ENCODE results near the gene RBM48. TPM values are rescaled to one million over a fixed set of nuclear protein-coding genes. Genes with fewer than 3 reads are reported as not detected.

The RBM48 gene
- total and polyA plus RNA-seq, 2 of the 13 experiments (the other 11 are each of a cell fraction or from before 2014, with no cell fraction given), result 7.2 to 12.2 TPM

GRCh38 chr7:92582948-92583347 is 54.4 kb downstream of the RBM48 start (continued):
- TF ChIP-seq NR2F2 (IDR thresholded peaks at IDR 0.05; ENCODE audit: borderline replicate concordance, low read depth) (no peak), ZSCAN25 (CRISPR knock-in tag; IDR thresholded peaks at IDR 0.05) (no peak), ZNF20 (CRISPR knock-in tag; IDR thresholded peaks at IDR 0.05) (no peak), MEF2D (CRISPR knock-in tag; IDR thresholded peaks at IDR 0.05) (no peak), ZIK1 (CRISPR knock-in tag; IDR thresholded peaks at IDR 0.05; ENCODE audit: borderline replicate concordance, low read depth) (no peak)
- TF ChIP-seq, protein P1, sequence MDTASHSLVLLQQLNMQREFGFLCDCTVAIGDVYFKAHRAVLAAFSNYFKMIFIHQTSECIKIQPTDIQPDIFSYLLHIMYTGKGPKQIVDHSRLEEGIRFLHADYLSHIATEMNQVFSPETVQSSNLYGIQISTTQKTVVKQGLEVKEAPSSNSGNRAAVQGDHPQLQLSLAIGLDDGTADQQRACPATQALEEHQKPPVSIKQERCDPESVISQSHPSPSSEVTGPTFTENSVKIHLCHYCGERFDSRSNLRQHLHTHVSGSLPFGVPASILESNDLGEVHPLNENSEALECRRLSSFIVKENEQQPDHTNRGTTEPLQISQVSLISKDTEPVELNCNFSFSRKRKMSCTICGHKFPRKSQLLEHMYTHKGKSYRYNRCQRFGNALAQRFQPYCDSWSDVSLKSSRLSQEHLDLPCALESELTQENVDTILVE (CRISPR knock-in tag; IDR thresholded peaks at IDR 0.05), result no peak

GRCh38 chr7:92584953-92585352 is 56.4 kb downstream of the RBM48 start:
- TF ChIP-seq SKI (IDR thresholded peaks at IDR 0.05; ENCODE audit: partially characterized antibody), result no peak
- peak; percentile 50 for TF ChIP-seq NFYB (CRISPR knock-in tag; IDR thresholded peaks at IDR 0.05)
- no peak for TF ChIP-seq NFE2L1 (CRISPR knock-in tag; IDR thresholded peaks at IDR 0.05; ENCODE audit: borderline replicate concordance)
- no peak for TF ChIP-seq CREB1 (IDR thresholded peaks at IDR 0.05)
- peak; percentile 13; the same call in 1 of the 2 replicates for TF ChIP-seq CREB1 (CRISPR knock-in tag; IDR thresholded peaks at IDR 0.05)
- no peak for TF ChIP-seq USF2 (IDR thresholded peaks at IDR 0.05; ENCODE audit: low read depth, low read length)
- TF ChIP-seq USF2 (CRISPR knock-in tag; IDR thresholded peaks at IDR 0.05; ENCODE audit: borderline replicate concordance), result peak; percentile 52; the same call in 1 of the 2 replicates
- TF ChIP-seq MEIS2 (CRISPR knock-in tag; IDR thresholded peaks at IDR 0.05), result no peak
- TF ChIP-seq ZNF274 (CRISPR knock-in tag; IDR thresholded peaks at IDR 0.05), result no peak
- 0 out of 2 replicates have a peak, but pooled peaks have one; percentile 21 for TF ChIP-seq NFYC (CRISPR knock-in tag; IDR thresholded peaks at IDR 0.05)
- TF ChIP-seq SRF (IDR thresholded peaks at IDR 0.05; ENCODE audit: low read depth, low read length), result peak; percentile 98
- no peak for TF ChIP-seq ZNF782 (CRISPR knock-in tag; IDR thresholded peaks at IDR 0.05; ENCODE audit: borderline replicate concordance)
- no peak for TF ChIP-seq NR3C1 (CRISPR knock-in tag; IDR thresholded peaks at IDR 0.05)
- no peak for TF ChIP-seq SIN3A (IDR thresholded peaks at IDR 0.05; ENCODE audit: borderline replicate concordance, low read depth, low read length)
- CTCF ChIA-PET (ENCODE audit: low intra/inter-chr PET ratio, low total read pairs), result no interaction called here
- no peak for FAIRE-seq
- Histone ChIP-seq H3K27me3 (ENCODE audit: control insufficient read depth in 1 of 2, insufficient read depth in 2 of 2, low read length in 2 of 2) (no peaks in the 10 kb centered on the region; a peak in 1 of 5 replicates), H3K36me3 (replicated peaks in 1 of 2; ENCODE audit: control insufficient read depth in 1 of 2, insufficient read depth in 2 of 2, low read length in 2 of 2) (peaks cover 3 to 14% of the 10 kb centered on the region in 2 experiments), H3K27ac (ENCODE audit: extremely low read length, insufficient read depth, low read length) (peak overlapping the region; percentile 33), H3K4me3 (replicated peaks in 1 of 3; ENCODE audit: insufficient read depth in 1 of 3, low read depth in 2 of 3, low read length in 3 of 3) (0 out of 6 replicates have a peak overlapping the region, but pooled peaks of 1 of the 3 experiments have one; percentile 14), H2AFZ (ENCODE audit: low read length) (no peak overlapping the region), H3K4me1 (ENCODE audit: insufficient read depth, low read length) (peaks cover 47% of the 10 kb centered on the region), H3K9me3 (ENCODE audit: low read length) (no peaks in the 10 kb centered on the region), H4K20me1 (ENCODE audit: insufficient read depth, low read length) (peaks cover 63% of the 10 kb centered on the region), H3K4me2 (ENCODE audit: low read depth, low read length) (no peak overlapping the region), H3K9ac (ENCODE audit: insufficient read depth, low read depth, low read length) (no peak overlapping the region), H3K79me2 (ENCODE audit: insufficient read depth, low read length) (peaks cover 94% of the 10 kb centered on the region)
- BruUV-seq (replicated peaks), result no TSS peak
- in situ Hi-C loops (cut with HindIII; ENCODE audit: extremely low pct_ligation_motif_present, low pct_unique_long_range_greater_than_20kb) (no loop called here), intact Hi-C loops (cut with micrococcal nuclease; ENCODE audit: unreplicated experiment) (no loop called here)
- POLR2A ChIA-PET, result interaction anchor here (1.2 kb wide), 1 partner anchor 56 kb away, joined by 3 read pairs; the partner anchor contains the start of genes PEX1 and RBM48
- ATAC-seq, result no peak
- peak; percentile 42 for DNase-seq (ENCODE audit: low spot score)
